NB4 (cell line): Measurements from ENCODE around the gene STMND1.

Experiments
- TF ChIP-seq, protein P1 (sequence below): IDR thresholded peaks from 2 replicates; pipeline ENCODE4 v1.6.1; 2011; ENCODE audit warnings: low read depth, low read length
- TF ChIP-seq, protein P2 (sequence below): IDR thresholded peaks from one replicate; pipeline ENCODE4 v1.5.1; 2012; ENCODE audit warnings: low read depth, low read length

- TF ChIP-seq, protein P1, sequence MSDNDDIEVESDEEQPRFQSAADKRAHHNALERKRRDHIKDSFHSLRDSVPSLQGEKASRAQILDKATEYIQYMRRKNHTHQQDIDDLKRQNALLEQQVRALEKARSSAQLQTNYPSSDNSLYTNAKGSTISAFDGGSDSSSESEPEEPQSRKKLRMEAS, result no peak
- TF ChIP-seq, protein P2, sequence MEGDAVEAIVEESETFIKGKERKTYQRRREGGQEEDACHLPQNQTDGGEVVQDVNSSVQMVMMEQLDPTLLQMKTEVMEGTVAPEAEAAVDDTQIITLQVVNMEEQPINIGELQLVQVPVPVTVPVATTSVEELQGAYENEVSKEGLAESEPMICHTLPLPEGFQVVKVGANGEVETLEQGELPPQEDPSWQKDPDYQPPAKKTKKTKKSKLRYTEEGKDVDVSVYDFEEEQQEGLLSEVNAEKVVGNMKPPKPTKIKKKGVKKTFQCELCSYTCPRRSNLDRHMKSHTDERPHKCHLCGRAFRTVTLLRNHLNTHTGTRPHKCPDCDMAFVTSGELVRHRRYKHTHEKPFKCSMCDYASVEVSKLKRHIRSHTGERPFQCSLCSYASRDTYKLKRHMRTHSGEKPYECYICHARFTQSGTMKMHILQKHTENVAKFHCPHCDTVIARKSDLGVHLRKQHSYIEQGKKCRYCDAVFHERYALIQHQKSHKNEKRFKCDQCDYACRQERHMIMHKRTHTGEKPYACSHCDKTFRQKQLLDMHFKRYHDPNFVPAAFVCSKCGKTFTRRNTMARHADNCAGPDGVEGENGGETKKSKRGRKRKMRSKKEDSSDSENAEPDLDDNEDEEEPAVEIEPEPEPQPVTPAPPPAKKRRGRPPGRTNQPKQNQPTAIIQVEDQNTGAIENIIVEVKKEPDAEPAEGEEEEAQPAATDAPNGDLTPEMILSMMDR, result no peak
Observed at GRCh38 chr6:17098538-17098937, 3.3 kb upstream of the STMND1 start.
